ENCODE measurements around the gene HSF2BP.
"Not testable (repeated sequence)": the region's sequence is repeated elsewhere in the genome, so short reads cannot be mapped to it uniquely, and the experiment has no call there.

The HSF2BP gene

GRCh38 chr21:43619344-43619743 is 39.9 kb downstream of the HSF2BP start:
- ChIA-PET POLR2A (no interaction called here), CTCF (no interaction called here)
- no peak for DNase-seq (ENCODE audit: extremely low spot score)
- TF ChIP-seq BHLHE40 (IDR thresholded peaks at IDR 0.05; ENCODE audit: borderline replicate concordance) (no peak), TARDBP (IDR thresholded peaks at IDR 0.05) (no peak), ELF4 (IDR thresholded peaks at IDR 0.05) (no peak), ARNT (IDR thresholded peaks at IDR 0.05) (no peak), FOXM1 (IDR thresholded peaks at IDR 0.05; ENCODE audit: borderline replicate concordance) (no peak), CTBP1 (IDR thresholded peaks at IDR 0.05; ENCODE audit: borderline replicate concordance) (no peak), PKNOX1 (IDR thresholded peaks at IDR 0.05) (no peak), FOXK2 (IDR thresholded peaks at IDR 0.05) (no peak), NFRKB (IDR thresholded peaks at IDR 0.05) (no peak), SP1 (IDR thresholded peaks at IDR 0.05) (no peak), SUZ12 (IDR thresholded peaks at IDR 0.05) (no peak), FOXA1 (IDR thresholded peaks at IDR 0.05) (no peak), LEF1 (IDR thresholded peaks at IDR 0.05; ENCODE audit: borderline replicate concordance) (no peak), L3MBTL2 (conservative IDR thresholded peaks at IDR 0.05) (no peak), ZNF384 (IDR thresholded peaks at IDR 0.05) (no peak), HDGF (IDR thresholded peaks at IDR 0.05; ENCODE audit: borderline replicate concordance) (no peak)

GRCh38 chr21:43618940-43619339 is 40.3 kb downstream of the HSF2BP start:
- CTCF ChIA-PET = no interaction called here
- DNase-seq (ENCODE audit: extremely low spot score) = no peak
- no peak for TF ChIP-seq NFRKB (IDR thresholded peaks at IDR 0.05)
- POLR2A ChIA-PET = no interaction called here

GRCh38 chr21:43616861-43617260 is 42.4 kb downstream of the HSF2BP start:
- POLR2A ChIA-PET; DNase-seq (ENCODE audit: extremely low spot score); CTCF ChIA-PET: not testable (repeated sequence)

- CTCF ChIA-PET = interaction anchor here (0.6 kb wide), 1 partner anchor 11 kb away, joined by 3 read pairs; no protein-coding TSS in a partner anchor
- no peak for TF ChIP-seq PKNOX1 (IDR thresholded peaks at IDR 0.05)
- no peak for TF ChIP-seq ARNT (IDR thresholded peaks at IDR 0.05)
- no peak for TF ChIP-seq FOXA1 (IDR thresholded peaks at IDR 0.05)
- no peak for TF ChIP-seq LEF1 (IDR thresholded peaks at IDR 0.05; ENCODE audit: borderline replicate concordance)
- TF ChIP-seq CTBP1 (IDR thresholded peaks at IDR 0.05; ENCODE audit: borderline replicate concordance) = no peak
- TF ChIP-seq SP1 (IDR thresholded peaks at IDR 0.05) = no peak
- TF ChIP-seq SUZ12 (IDR thresholded peaks at IDR 0.05) = no peak
- no peak for TF ChIP-seq L3MBTL2 (conservative IDR thresholded peaks at IDR 0.05)
- TF ChIP-seq TARDBP (IDR thresholded peaks at IDR 0.05) = no peak
- TF ChIP-seq NFRKB (IDR thresholded peaks at IDR 0.05) = no peak
- no peak for TF ChIP-seq ELF4 (IDR thresholded peaks at IDR 0.05)
- no peak for TF ChIP-seq FOXM1 (IDR thresholded peaks at IDR 0.05; ENCODE audit: borderline replicate concordance)
- TF ChIP-seq FOXK2 (IDR thresholded peaks at IDR 0.05) = no peak
- TF ChIP-seq HDGF (IDR thresholded peaks at IDR 0.05; ENCODE audit: borderline replicate concordance) = no peak
- no peak for TF ChIP-seq BHLHE40 (IDR thresholded peaks at IDR 0.05; ENCODE audit: borderline replicate concordance)
- no peak for DNase-seq (ENCODE audit: extremely low spot score)
- POLR2A ChIA-PET = no interaction called here
Measured at GRCh38 chr21:43614839-43615238, 44.4 kb downstream of the HSF2BP start.

GRCh38 chr21:43613755-43614638 is 45.3 kb downstream of the HSF2BP start:
- ChIA-PET POLR2A (no interaction called here), CTCF (no interaction called here)
- DNase-seq (ENCODE audit: extremely low spot score) = no peak
- TF ChIP-seq CTBP1 (IDR thresholded peaks at IDR 0.05; ENCODE audit: borderline replicate concordance) (no peak), FOXA1 (IDR thresholded peaks at IDR 0.05) (no peak), NFRKB (IDR thresholded peaks at IDR 0.05) (no peak), PKNOX1 (IDR thresholded peaks at IDR 0.05) (no peak), FOXK2 (IDR thresholded peaks at IDR 0.05) (no peak), SP1 (IDR thresholded peaks at IDR 0.05) (no peak), BHLHE40 (IDR thresholded peaks at IDR 0.05; ENCODE audit: borderline replicate concordance) (no peak), HDGF (IDR thresholded peaks at IDR 0.05; ENCODE audit: borderline replicate concordance) (no peak), ZNF384 (IDR thresholded peaks at IDR 0.05) (no peak), SUZ12 (IDR thresholded peaks at IDR 0.05) (no peak)

GRCh38 chr21:43611598-43612369 is 47.5 kb downstream of the HSF2BP start:
- ChIA-PET POLR2A (no interaction called here), CTCF (interaction anchor here (0.8 to 1.7 kb wide), 6 partner anchors 9 to 34 kb away, joined by 3 to 6 read pairs (median 3); no protein-coding TSS in a partner anchor)
- DNase-seq (ENCODE audit: extremely low spot score) = peak; percentile 80
- TF ChIP-seq ELF4 (IDR thresholded peaks at IDR 0.05) (no peak), FOXM1 (IDR thresholded peaks at IDR 0.05; ENCODE audit: borderline replicate concordance) (no peak), FOXA1 (IDR thresholded peaks at IDR 0.05) (no peak), BHLHE40 (IDR thresholded peaks at IDR 0.05; ENCODE audit: borderline replicate concordance) (no peak), ARNT (IDR thresholded peaks at IDR 0.05) (no peak), HDGF (IDR thresholded peaks at IDR 0.05; ENCODE audit: borderline replicate concordance) (no peak), SUZ12 (IDR thresholded peaks at IDR 0.05) (no peak), PKNOX1 (IDR thresholded peaks at IDR 0.05) (no peak), SP1 (IDR thresholded peaks at IDR 0.05) (no peak), NFRKB (IDR thresholded peaks at IDR 0.05) (no peak)

All from HEK293T (cell line).